Measurements from ENCODE around the gene GSG1L2.

DNA sequence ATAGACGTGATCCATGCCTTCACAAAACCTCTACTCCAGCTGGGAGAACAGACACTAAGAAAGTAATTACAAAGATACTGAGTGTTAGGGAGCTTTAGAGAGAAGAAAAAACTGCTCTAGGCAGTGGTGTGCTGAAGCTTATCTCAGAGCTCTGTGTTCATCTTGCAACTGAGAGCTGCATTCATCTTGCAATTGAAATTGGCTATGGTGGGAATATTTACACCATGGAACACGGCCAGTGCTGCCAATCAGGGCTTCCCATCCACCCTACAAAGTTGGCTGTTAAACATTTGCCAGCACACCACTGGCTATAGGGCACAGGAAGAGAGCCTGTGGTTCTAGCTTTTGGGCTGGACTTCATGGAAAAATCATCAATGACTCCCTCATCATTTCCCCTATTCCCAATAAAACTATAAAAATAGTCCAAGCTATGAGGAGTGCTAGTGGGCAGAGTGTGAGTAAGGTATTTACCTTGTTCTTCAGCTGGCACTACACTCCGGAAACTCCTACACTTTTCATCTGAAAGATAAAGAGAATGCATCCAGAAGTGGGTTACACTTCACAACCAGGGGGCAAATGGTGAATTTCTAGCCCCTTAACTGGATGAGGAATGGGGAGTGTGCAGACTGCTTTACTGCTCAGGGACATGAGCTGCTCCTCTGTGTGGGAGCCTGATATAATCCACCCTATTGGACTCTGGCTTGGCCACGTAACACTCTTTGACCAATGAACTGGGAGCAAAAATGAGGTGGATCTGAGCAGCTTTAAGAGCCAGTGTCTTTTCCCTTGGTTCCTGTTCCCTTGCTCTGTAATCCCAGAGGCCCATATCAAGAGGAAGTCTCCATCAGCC, 11.6 kb downstream of the GSG1L2 start:
- TF ChIP-seq, protein P1, sequence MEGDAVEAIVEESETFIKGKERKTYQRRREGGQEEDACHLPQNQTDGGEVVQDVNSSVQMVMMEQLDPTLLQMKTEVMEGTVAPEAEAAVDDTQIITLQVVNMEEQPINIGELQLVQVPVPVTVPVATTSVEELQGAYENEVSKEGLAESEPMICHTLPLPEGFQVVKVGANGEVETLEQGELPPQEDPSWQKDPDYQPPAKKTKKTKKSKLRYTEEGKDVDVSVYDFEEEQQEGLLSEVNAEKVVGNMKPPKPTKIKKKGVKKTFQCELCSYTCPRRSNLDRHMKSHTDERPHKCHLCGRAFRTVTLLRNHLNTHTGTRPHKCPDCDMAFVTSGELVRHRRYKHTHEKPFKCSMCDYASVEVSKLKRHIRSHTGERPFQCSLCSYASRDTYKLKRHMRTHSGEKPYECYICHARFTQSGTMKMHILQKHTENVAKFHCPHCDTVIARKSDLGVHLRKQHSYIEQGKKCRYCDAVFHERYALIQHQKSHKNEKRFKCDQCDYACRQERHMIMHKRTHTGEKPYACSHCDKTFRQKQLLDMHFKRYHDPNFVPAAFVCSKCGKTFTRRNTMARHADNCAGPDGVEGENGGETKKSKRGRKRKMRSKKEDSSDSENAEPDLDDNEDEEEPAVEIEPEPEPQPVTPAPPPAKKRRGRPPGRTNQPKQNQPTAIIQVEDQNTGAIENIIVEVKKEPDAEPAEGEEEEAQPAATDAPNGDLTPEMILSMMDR (IDR thresholded peaks at IDR 0.05), result no peak
- no peak for TF ChIP-seq POLR2A (IDR thresholded peaks at IDR 0.05)
